Measurements from ENCODE around the gene RS1.

RS1 gene

GRCh38 chrX:18596096-18596495 lies 75.8 kb downstream of the RS1 start:
- no peak for DNase-seq

GRCh38 chrX:18594079-18594478 lies 77.8 kb downstream of the RS1 start:
- DNase-seq = no peak

- no peak for DNase-seq
These were observed 80.1 kb downstream of the RS1 start for GRCh38 chrX:18591834-18592233.

All from stimulated activated CD4-positive, alpha-beta T cell treated with anti-CD3 and anti-CD28 coated beads, Interleukin-1b, Interleukin-23, amount 100 ng/mL, for 48 hours (primary cell).